ENCODE measurements around the gene EYA2.

Gene EYA2

DNA sequence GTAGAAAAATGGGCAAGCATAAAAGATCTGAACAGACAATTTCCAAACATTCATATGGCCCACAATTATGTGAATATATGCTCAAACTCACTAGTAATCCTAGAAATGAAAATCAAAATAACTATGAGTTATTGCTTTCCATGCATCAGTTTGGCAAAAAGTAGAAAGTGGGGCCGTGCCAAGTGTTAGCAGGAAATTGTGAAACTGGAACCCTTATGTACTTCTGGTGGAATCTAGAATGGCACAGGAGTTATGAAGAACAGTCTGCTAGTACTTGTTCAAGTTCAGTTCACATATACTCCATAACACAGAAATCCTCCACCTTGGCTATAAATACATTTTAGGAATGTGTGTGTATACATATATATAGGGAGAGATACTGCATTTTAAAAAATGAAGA, 89.8 kb downstream of the EYA2 start:
- peak; percentile 11 for DNase-seq

GRCh38 chr20:46985250-46985649, 90.6 kb downstream of the EYA2 start:
- no peak for DNase-seq

DNA sequence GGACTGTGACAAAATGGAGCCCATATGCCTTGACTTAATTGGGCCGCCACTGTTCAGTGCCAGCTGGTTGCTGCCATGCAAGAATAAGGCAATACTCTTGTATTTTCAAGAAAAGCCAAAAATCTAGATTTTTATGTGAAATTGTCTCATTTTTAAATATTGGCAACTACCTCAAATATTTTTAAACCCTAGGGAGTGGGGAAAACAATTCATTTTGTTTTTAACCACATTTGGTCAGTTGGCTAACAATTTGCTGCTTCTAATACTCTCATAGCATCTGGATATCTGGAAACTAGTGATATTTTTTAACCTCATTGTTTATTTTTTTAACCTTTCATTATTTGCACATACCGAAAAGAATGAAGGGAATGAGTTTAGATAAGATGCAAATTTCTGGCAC, 91.0 kb downstream of the EYA2 start:
- no peak for DNase-seq

GRCh38 chr20:46987001-46987400, 92.4 kb downstream of the EYA2 start:
- no peak for DNase-seq

DNA sequence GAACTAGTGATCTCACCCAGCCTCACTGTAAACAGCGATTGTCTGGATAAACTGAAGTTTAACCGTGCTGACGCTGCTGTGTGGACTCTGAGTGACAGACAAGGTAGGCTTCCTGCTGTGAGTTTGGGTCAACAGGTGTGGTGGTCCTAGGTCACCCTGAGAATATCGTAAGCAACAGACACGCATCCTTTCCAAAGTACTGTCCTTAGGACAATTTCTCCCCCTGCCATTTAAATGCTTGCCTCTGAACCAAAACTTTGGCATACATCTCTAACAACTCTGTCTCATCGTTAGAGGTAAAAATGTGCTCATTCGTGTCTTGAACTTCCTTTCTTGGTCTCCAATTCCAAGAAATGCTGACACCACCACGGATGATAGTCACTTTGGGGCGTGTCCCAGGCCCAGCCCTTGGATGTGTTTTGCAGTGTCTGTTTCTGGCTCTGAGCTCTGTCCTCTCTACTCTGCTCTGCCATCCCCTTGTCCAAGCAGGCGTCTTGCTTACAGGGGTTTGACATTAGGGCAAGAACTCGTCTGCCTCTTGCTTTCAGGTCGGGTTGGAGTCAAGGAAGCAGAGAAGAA, 95.5 kb downstream of the EYA2 start:
- no peak for DNase-seq

DNA sequence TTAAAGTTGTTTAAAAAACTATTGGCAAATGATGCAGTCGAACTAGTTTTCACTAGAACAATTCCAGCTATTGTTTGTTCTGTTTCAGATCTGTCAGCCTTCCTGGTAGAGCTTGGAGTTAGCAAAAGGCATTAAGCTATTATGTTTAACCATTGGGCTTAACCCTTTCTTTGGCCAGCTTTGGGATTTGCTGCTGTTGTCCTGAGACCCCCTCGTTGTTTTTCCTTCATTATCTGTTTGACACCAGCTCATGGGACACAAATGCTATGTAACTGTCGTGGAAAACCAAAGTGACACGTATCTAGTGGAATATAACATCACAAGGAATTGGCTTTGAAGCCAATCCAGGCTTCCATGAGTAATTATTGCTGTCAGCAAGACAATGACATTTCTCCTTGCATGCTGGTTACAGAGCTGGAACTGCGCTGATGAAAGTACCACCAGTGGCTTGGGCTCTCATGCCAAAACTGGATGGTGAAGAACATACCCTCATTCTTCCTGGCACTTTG, 96.0 kb downstream of the EYA2 start:
- no peak for DNase-seq

DNA sequence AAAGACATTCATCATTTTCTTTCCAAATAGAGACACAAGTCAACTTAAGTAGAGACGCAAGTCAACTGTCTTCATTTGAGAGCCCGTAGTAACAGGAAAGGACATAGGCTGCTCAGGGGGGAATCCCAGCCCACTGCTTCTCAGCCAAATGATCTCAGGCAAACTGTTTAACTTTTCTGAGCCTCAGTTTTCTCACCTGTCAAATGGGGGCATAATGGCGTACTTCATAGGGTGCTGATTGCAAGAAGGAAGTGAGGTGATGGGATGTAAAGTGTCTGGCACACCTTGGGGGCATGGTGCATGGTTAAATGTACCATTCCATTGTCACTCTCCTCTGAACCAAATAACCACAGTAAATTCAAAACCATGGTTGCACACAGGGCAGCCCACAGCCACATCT, 96.5 kb downstream of the EYA2 start:
- DNase-seq, result no peak

- DNase-seq, result no peak
Observed at GRCh38 chr20:46991880-46992639, 97.4 kb downstream of the EYA2 start.

- no peak for DNase-seq
Observed at GRCh38 chr20:46992640-46993035, 98.0 kb downstream of the EYA2 start.

DNA sequence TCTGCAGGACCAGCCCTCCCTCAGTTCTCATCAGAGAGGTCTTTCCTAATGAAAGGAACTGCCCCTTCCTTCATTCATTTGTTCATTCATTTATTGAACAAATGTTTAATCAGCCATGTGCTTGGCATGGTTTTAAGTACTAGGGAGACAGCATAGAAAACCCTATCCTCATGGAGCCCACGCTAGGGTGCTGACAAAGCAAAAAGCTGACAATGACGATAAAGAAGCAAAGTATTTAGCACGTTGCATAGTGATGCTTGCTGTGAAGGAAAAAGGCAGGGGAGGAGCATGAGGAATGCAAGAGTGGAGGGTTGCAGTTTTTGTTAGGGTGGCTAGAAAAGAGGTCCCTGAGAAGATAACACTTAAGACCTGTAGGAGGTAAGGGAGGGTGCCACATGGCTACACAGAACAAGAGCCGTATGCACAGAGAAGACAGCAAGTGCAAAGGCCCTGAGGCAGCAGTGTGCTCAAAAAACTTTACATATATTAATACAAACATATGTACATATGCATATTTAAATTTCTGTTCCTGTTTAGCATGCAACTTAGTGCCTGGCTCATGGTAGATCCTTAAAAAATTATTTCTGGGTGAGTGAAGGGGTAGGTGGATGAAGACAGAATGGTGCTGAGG, 98.9 kb downstream of the EYA2 start:
- no peak for DNase-seq

- no peak for DNase-seq
Observed at GRCh38 chr20:46994341-46994740, 99.7 kb downstream of the EYA2 start.

GRCh38 chr20:46995561-46996142, 101.0 kb downstream of the EYA2 start:
- DNase-seq, result no peak

- DNase-seq, result no peak
Observed at GRCh38 chr20:46997187-46997586, 102.5 kb downstream of the EYA2 start.

- no peak for DNase-seq
Observed at GRCh38 chr20:46998477-46999240, 104.0 kb downstream of the EYA2 start.

DNA sequence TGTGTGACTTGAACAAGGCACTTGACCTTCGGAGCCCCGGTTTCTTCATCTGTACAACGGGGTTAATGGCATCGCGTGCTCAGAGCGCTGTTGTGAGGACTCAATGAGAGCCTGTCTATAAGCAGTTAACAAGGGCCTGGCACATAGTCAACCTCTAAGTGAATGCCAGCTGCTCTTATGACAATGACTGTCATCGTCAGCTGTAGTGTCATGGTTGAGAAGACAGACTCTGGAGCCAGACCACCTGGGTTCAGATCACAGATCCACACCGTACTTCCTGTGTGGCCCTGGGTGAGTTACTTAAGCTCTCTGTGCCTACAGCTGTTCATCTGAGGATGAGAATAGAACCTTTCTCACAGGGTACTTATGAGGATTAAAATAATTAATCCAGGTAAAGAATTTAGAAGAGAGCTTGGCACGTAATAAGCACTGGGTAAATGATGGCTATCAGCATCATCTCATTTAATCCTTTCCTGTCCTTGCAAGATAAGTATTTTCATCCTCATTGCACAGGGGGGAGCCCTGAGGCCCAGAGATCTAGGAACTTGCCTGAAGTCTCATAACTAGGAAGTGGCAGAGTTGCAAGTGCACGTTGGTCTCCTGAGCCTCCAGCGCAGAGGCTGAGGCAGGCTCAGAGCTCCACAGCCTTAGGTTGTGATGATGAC, 105.3 kb downstream of the EYA2 start:
- DNase-seq, result no peak

- DNase-seq, result no peak
Observed at GRCh38 chr20:47003223-47003622, 108.6 kb downstream of the EYA2 start.

- no peak for DNase-seq
Observed at GRCh38 chr20:47004179-47004578, 109.5 kb downstream of the EYA2 start.

- DNase-seq, result no peak
Observed at GRCh38 chr20:47007826-47008655, 113.4 kb downstream of the EYA2 start.

GRCh38 chr20:47008842-47009518, 114.3 kb downstream of the EYA2 start:
- no peak for DNase-seq

- no peak for DNase-seq
Observed at GRCh38 chr20:47009784-47010183, 115.1 kb downstream of the EYA2 start.

DNA sequence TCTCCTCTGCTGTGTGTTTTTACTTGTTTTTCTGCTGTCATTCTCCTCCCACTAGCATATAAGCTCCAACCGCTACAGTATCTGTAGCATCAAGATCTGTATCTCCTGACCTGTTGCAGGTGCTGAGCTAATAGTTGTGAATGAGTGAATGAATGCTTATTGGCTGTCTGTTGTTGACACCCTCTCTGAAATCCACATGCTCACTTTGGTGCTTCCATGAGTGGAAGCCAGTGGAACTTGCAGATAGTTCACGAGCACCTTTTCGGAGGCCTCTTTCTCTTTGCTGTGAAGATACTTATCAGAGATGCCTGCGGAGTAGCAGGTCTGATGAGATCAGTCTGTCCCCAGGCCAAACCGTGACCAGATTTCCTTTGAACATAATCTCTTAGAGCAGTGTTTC, 117.3 kb downstream of the EYA2 start:
- no peak for DNase-seq

All from NCI-H446 treated with DMSO at 0.1 percent for 48 hours (cell line).